Measurements from ENCODE around the gene SOS1. TPM values are rescaled to one million over a fixed set of nuclear protein-coding genes. Genes with fewer than 3 reads are reported as not detected.
"Not testable (repeated sequence)": the region's sequence is repeated elsewhere in the genome, so short reads cannot be mapped to it uniquely, and the experiment has no call there.

Gene SOS1
- total RNA-seq, 1 donor from 2014 or later = 54.5 TPM

DNA sequence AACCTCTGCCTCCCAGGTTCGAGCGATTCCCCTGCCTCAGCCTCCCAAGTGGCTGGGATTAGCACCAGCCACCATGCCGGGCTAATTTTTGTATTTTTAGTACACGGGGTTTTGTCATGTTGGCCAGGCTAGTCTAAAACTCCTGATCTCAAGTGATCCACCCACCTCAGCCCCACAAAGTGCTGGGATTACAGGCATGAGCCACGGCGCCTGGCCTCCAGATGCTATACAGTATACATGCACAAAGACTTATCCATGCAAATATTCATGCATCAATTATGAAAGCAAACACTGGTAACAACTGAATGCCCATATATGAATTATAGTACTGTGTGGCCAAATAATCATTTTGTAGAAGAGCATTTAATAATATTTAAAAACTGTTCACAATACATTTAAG is 36.0 kb upstream of the SOS1 start:
- Mint-ChIP-seq H3K36me3 (no peaks in the 10 kb centered on the region), H3K9me3 (no peaks in the 10 kb centered on the region), H3K4me3 (no peak overlapping the region), H3K27me3 (ENCODE audit: low read depth) (no peaks in the 10 kb centered on the region), H3K27ac (no peak overlapping the region), H3K4me1 (peaks cover 9% of the 10 kb centered on the region)
- TF ChIP-seq, protein P1, sequence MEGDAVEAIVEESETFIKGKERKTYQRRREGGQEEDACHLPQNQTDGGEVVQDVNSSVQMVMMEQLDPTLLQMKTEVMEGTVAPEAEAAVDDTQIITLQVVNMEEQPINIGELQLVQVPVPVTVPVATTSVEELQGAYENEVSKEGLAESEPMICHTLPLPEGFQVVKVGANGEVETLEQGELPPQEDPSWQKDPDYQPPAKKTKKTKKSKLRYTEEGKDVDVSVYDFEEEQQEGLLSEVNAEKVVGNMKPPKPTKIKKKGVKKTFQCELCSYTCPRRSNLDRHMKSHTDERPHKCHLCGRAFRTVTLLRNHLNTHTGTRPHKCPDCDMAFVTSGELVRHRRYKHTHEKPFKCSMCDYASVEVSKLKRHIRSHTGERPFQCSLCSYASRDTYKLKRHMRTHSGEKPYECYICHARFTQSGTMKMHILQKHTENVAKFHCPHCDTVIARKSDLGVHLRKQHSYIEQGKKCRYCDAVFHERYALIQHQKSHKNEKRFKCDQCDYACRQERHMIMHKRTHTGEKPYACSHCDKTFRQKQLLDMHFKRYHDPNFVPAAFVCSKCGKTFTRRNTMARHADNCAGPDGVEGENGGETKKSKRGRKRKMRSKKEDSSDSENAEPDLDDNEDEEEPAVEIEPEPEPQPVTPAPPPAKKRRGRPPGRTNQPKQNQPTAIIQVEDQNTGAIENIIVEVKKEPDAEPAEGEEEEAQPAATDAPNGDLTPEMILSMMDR (IDR thresholded peaks at IDR 0.05; ENCODE audit: unreplicated experiment) = no peak
- no peak for DNase-seq (ENCODE audit: low spot score in 2 of 2, unreplicated experiment in 2 of 2)

DNA sequence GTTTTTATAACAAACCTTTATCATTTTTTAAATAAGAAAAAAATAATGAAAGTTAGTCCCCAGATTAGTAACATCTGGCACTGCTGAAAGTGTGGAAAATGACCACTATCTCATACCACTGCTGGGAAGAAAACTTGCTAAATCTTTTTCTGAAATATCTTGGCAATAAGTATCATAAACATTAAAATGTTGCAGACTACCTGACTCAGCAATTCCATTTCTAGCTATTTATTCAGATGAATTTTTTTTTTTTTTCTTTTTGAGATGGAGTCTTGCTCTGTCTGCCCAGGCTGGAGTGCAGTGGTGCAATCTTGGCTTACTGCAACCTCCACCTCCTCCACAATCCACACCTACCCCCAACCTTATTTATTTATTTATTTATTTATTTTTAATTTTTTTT is 35.3 kb upstream of the SOS1 start:
- DNase-seq (ENCODE audit: low spot score in 2 of 2, unreplicated experiment in 2 of 2) = no peak
- no peak overlapping the region for H3K27ac Mint-ChIP-seq
- H3K4me3 Mint-ChIP-seq = no peak overlapping the region
- no peaks in the 10 kb centered on the region for H3K36me3 Mint-ChIP-seq
- no peaks in the 10 kb centered on the region for H3K9me3 Mint-ChIP-seq
- H3K27me3 Mint-ChIP-seq (ENCODE audit: low read depth) = no peaks in the 10 kb centered on the region
- TF ChIP-seq, protein P1 (IDR thresholded peaks at IDR 0.05; ENCODE audit: unreplicated experiment) = no peak
- peaks cover 5% of the 10 kb centered on the region for H3K4me1 Mint-ChIP-seq

DNA sequence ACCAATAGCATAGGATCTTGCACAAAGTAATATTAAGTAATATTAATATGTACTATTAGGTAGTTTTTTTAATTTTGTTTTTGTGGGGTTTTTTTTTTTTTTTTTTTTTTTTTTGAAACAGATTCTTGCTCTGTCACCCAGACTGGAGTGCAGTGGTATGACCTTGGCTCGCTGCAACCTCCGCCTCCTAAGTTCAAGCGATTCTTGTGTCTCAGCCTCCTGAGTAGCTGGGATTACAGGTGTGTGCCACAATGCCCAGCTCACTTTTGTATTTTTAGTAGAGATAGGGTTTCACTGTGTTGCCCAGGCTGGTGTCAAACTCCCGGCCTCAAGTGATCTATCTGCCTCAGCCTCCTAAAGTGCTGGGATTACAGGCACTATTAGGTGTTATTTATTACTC is 34.7 kb upstream of the SOS1 start:
- H3K4me3 Mint-ChIP-seq, H3K4me1 Mint-ChIP-seq: not testable (repeated sequence)

DNA sequence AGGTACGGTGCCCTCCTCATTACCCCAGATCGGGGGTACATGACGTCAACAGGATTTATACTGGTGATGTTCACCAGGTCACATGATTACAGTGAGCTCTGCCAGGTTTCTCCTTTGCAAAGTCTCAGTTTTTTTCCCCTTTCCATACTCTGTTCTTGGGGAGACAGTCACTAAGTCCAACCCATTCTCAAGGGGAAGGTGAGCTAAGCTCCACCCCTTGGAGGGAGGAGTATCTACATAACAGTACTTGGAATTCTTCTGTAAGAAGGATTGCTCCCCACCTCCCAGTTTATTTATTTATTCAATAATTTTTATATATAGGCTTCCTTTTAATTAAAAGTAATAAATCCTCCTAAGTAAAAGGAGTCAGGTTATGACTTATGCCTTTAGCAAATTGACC is 34.1 kb upstream of the SOS1 start:
- TF ChIP-seq, protein P1 (IDR thresholded peaks at IDR 0.05; ENCODE audit: unreplicated experiment) = no peak
- H3K36me3 Mint-ChIP-seq = no peaks in the 10 kb centered on the region
- H3K9me3 Mint-ChIP-seq = no peaks in the 10 kb centered on the region
- no peak for DNase-seq (ENCODE audit: low spot score in 2 of 2, unreplicated experiment in 2 of 2)
- peaks cover 3% of the 10 kb centered on the region for H3K4me1 Mint-ChIP-seq
- no peaks in the 10 kb centered on the region for H3K27me3 Mint-ChIP-seq (ENCODE audit: low read depth)
- H3K4me3 Mint-ChIP-seq = no peak overlapping the region
- no peak overlapping the region for H3K27ac Mint-ChIP-seq

More for the DNA sequence above, 34.7 kb upstream of the SOS1 start:
- not testable (repeated sequence) for H3K36me3 Mint-ChIP-seq; H3K27ac Mint-ChIP-seq; H3K27me3 Mint-ChIP-seq (ENCODE audit: low read depth); H3K9me3 Mint-ChIP-seq; DNase-seq (ENCODE audit: low spot score in 2 of 2, unreplicated experiment in 2 of 2)

DNA sequence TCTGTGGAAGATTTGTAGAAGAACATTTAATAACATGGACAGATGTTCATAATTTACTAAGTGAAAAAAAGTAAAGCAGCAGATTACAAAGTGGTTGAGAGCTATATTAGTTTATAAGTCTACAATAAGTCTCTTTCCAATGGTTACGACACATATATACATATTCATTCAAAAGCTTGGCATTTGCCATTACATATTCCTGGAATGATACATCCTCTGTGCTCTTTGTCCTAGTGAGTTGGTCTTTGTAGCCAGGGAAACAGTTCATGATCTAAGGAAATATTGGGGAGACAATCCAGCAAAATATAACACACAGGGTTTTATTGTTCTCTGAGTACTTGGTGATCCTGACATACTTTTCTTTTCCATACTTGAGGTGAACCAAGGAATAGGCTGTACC is 32.5 kb upstream of the SOS1 start:
- no peak overlapping the region for H3K4me3 Mint-ChIP-seq
- H3K9me3 Mint-ChIP-seq = no peaks in the 10 kb centered on the region
- no peaks in the 10 kb centered on the region for H3K36me3 Mint-ChIP-seq
- H3K4me1 Mint-ChIP-seq = peaks cover 3% of the 10 kb centered on the region
- H3K27ac Mint-ChIP-seq = no peak overlapping the region
- DNase-seq (ENCODE audit: low spot score in 2 of 2, unreplicated experiment in 2 of 2) = no peak
- TF ChIP-seq, protein P1 (IDR thresholded peaks at IDR 0.05; ENCODE audit: unreplicated experiment) = no peak
- H3K27me3 Mint-ChIP-seq (ENCODE audit: low read depth) = no peaks in the 10 kb centered on the region

DNA sequence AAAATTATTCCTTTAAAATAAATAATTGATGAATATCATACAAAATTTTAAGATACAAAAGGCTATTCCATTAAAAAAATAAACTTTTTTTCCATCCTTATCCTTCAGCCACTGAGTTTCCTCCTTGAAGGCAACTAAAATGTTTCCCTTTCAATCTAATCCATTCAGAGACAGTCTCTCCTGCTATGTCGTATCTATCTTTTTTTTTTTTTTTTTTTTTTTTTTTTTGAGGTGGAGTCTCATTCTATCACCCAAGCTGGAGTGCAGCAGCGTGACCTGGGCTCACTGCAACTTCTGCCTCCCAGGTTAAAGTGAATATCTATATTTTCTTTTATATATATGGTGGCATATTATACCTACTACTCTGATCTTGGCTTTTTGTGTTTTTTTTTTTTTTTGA is 31.7 kb upstream of the SOS1 start:
- DNase-seq (ENCODE audit: low spot score in 2 of 2, unreplicated experiment in 2 of 2) = no peak
- H3K27ac Mint-ChIP-seq = no peak overlapping the region
- no peaks in the 10 kb centered on the region for H3K9me3 Mint-ChIP-seq
- TF ChIP-seq, protein P1 (IDR thresholded peaks at IDR 0.05; ENCODE audit: unreplicated experiment) = no peak
- H3K27me3 Mint-ChIP-seq (ENCODE audit: low read depth) = no peaks in the 10 kb centered on the region
- H3K4me3 Mint-ChIP-seq = no peak overlapping the region
- H3K4me1 Mint-ChIP-seq = peaks cover 3% of the 10 kb centered on the region
- no peaks in the 10 kb centered on the region for H3K36me3 Mint-ChIP-seq

All from mesothelial cell of epicardium (in vitro differentiated cells).